ENCODE results near the gene CFHR5. TPM values are rescaled to one million over a fixed set of nuclear protein-coding genes. Genes with fewer than 3 reads are reported as not detected.
A peak's percentile ranks its signal among the peaks of the same experiment; 100 is the strongest.
"Not testable (repeated sequence)": the region's sequence is repeated elsewhere in the genome, so short reads cannot be mapped to it uniquely, and the experiment has no call there.

CFHR5 gene
- total and polyA plus RNA-seq, 8 donors = not detected

DNA sequence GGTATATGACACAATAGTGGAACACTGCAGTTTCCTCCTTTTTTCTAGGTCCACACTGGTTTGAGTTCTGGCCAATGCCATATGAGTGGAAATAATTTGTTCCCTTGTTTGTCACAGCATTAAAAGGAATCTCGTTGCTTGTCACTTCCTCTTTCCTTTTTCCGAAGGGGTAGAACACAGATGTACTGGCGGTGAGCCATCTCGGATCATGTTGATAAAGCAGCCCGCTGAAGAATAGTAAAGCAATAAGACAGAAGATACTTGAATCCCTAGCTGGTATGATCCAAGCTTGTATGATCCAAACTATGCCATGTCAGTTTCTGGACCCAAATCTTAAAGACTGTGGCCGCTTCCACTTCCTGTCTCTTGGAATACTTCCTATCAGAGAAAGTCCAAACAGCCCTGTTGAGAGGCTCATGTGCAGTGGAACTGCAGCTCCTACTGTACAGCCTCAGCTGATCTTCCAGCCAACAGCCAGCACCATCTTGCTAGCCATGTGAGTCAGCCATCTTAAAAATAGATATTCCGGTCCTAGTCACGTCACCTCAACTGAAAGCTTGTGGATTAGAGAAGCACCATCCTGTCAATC lies 40.3 kb downstream of the CFHR5 start:
- Histone ChIP-seq H3K4me1 (no peaks in the 10 kb centered on the region), H3K27me3 (no peaks in the 10 kb centered on the region), H3K36me3 (no peaks in the 10 kb centered on the region), H3K27ac (no peak overlapping the region), H3K9me3 (no peaks in the 10 kb centered on the region), H3K4me3 (no peak overlapping the region)
- no peak for TF ChIP-seq CTCF (IDR thresholded peaks at IDR 0.05)
- DNase-seq (peak in 1 of 4 donors; percentile 14), ATAC-seq (no peak)
- intact Hi-C loops (cut with DNase I) = no loop called here

- Histone ChIP-seq H3K27ac (no peak overlapping the region), H3K9me3 (no peaks in the 10 kb centered on the region), H3K36me3 (no peaks in the 10 kb centered on the region), H3K4me1 (no peaks in the 10 kb centered on the region), H3K4me3 (no peak overlapping the region), H3K27me3 (no peaks in the 10 kb centered on the region)
- intact Hi-C loops (cut with DNase I) = no loop called here
- TF ChIP-seq CTCF (IDR thresholded peaks at IDR 0.05) = no peak
- DNase-seq (no peak), ATAC-seq (no peak)
Observed at GRCh38 chr1:197021716-197022115, 44.4 kb downstream of the CFHR5 start.

- no peak for TF ChIP-seq CTCF (IDR thresholded peaks at IDR 0.05)
Observed at GRCh38 chr1:197024460-197024859, 47.1 kb downstream of the CFHR5 start.

GRCh38 chr1:197027359-197027758 lies 50.0 kb downstream of the CFHR5 start:
- intact Hi-C loops (cut with DNase I) = no loop called here
- no peaks in the 10 kb centered on the region for H3K36me3 ChIP-seq
- ATAC-seq (no peak), DNase-seq (no peak)
- no peak overlapping the region for H3K27ac ChIP-seq
- no peaks in the 10 kb centered on the region for H3K27me3 ChIP-seq
- TF ChIP-seq CTCF (IDR thresholded peaks at IDR 0.05) = no peak
- no peak overlapping the region for H3K4me3 ChIP-seq
- no peaks in the 10 kb centered on the region for H3K4me1 ChIP-seq
- no peaks in the 10 kb centered on the region for H3K9me3 ChIP-seq

More at GRCh38 chr1:197024460-197024859, 47.1 kb downstream of the CFHR5 start:
- H3K9me3 ChIP-seq = no peaks in the 10 kb centered on the region
- H3K4me3 ChIP-seq = no peak overlapping the region
- ATAC-seq (peak; percentile 84), DNase-seq (no peak)
- H3K36me3 ChIP-seq = no peaks in the 10 kb centered on the region
- H3K27me3 ChIP-seq = no peaks in the 10 kb centered on the region
- H3K4me1 ChIP-seq = no peaks in the 10 kb centered on the region
- intact Hi-C loops (cut with DNase I) = no loop called here
- H3K27ac ChIP-seq = no peak overlapping the region

DNA sequence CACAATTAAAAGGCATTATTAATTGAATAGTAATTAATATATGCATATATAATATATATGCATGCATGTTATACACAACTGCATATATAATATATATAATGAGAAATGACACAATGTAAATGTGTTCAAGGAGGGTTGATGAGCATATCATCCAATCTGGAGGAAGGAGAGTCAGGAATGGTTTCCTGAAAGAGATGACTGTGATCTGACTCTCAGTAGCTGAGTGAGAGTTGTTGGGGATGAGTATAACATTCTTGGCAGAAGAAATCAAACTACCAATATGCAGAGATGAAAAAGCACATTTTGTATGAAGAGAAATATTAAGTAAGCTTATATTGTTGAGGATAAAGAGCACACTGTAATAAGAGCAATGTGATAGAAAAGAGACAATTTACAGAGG lies 52.4 kb downstream of the CFHR5 start:
- Histone ChIP-seq H3K36me3 (no peaks in the 10 kb centered on the region), H3K4me1 (no peaks in the 10 kb centered on the region), H3K27ac (no peak overlapping the region), H3K27me3 (no peaks in the 10 kb centered on the region), H3K9me3 (no peaks in the 10 kb centered on the region), H3K4me3 (no peak overlapping the region)
- no peak for TF ChIP-seq CTCF (IDR thresholded peaks at IDR 0.05)
- no peak for ATAC-seq
- intact Hi-C loops (cut with DNase I) = no loop called here
- no peak for DNase-seq

- not testable (repeated sequence) for DNase-seq
Observed at GRCh38 chr1:197034631-197035339, 57.4 kb downstream of the CFHR5 start.

More at GRCh38 chr1:197034631-197035339, 57.4 kb downstream of the CFHR5 start:
- H3K4me3 ChIP-seq; H3K27me3 ChIP-seq; ATAC-seq; intact Hi-C loops (cut with DNase I); H3K27ac ChIP-seq; H3K4me1 ChIP-seq; H3K36me3 ChIP-seq; H3K9me3 ChIP-seq: not testable (repeated sequence)
